GM10266 (cell line): Measurements from ENCODE around the gene MRPL32.

Experiments
- DNase-seq: peaks from one replicate; pipeline ENCODE4 v3.0.0; 2012; ENCODE audit errors: extremely low spot score
- TF ChIP-seq, protein P1 (sequence below): IDR thresholded peaks from 2 replicates; pipeline ENCODE4 v1.5.1; 2012; ENCODE audit warnings: mild to moderate bottlenecking, low read depth; ENCODE audit not compliant: control insufficient read depth, insufficient read depth; ENCODE audit errors: missing control alignments

Gene MRPL32

DNA sequence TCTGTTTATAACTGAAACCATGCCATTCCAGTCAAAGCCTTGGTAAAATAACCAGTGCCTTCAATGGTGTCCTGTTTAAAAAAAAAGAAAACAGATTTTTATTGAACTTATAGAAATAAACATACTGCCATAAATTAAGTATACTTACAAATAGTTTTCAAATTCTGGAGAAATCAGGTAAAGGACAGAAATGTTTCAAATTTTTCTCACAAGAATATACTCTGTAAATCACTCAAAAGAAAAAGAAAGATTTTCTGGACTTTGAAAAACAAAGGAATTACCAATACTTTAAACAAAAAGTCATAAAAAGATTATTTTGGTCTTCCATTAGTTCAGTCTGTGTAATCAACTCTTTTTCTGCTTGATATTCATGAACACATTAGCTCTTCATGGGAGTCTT, 23.9 kb downstream of the MRPL32 start:
- TF ChIP-seq, protein P1, sequence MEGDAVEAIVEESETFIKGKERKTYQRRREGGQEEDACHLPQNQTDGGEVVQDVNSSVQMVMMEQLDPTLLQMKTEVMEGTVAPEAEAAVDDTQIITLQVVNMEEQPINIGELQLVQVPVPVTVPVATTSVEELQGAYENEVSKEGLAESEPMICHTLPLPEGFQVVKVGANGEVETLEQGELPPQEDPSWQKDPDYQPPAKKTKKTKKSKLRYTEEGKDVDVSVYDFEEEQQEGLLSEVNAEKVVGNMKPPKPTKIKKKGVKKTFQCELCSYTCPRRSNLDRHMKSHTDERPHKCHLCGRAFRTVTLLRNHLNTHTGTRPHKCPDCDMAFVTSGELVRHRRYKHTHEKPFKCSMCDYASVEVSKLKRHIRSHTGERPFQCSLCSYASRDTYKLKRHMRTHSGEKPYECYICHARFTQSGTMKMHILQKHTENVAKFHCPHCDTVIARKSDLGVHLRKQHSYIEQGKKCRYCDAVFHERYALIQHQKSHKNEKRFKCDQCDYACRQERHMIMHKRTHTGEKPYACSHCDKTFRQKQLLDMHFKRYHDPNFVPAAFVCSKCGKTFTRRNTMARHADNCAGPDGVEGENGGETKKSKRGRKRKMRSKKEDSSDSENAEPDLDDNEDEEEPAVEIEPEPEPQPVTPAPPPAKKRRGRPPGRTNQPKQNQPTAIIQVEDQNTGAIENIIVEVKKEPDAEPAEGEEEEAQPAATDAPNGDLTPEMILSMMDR = no peak
- no peak for DNase-seq

DNA sequence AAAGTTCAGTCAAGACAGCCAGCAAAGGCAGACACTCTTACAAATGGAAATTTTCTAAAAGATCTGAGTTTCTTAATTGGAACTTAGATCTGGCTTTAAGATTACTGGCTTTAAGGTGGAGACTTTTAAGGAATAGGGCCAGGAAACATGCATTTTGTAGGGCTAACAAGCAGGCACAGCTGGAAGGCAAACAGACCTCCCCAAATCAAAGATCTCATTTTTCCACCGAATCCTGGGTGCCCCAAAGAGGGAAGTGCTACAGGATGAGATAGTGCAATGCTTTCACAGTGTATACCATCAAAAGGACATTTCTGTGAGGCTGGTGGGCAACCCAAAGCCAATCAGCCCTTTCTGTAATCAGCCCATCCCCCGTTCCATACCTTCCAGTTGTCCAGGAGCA, 27.4 kb downstream of the MRPL32 start:
- TF ChIP-seq, protein P1 = no peak
- no peak for DNase-seq

DNA sequence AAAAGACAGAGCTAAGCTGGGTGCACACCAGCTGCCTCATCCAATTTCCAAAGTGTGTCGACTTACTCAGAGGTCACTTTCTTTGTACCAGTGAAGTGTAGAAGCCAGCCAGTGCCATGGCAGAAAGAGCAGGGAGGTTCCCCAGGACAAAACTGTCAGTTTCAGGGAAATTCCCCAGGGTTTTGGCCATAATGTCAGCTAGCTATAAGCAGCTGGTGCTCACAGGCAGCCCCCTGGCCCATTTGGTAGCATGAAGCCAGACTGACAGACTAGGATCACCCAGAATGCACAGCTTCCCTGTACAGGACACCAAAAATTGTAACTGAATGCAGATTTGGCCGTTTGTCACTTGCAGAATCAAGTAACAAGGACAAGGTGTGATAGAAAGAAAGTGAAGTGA, 28.6 kb downstream of the MRPL32 start:
- TF ChIP-seq, protein P1 = no peak
- peak; percentile 20 for DNase-seq

DNA sequence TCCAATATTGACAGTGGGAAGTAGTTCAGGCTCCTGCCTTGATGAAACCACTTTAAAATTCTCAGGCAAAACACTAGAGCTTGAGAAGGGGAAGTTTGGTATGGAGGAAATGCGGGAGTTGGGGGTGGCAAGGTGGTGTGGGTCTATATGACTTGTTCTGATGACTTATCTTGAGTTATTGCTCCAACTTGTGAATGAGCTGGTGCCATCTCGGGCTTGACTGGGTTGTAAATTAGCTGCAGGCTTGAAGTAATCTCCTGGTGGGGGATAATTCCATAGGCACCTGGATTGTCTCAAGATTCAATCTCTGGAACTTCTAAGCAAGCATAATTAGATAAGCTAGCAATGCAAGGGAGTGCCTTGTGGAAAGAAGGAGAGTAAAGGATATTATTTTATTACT, 29.0 kb downstream of the MRPL32 start:
- no peak for DNase-seq
- TF ChIP-seq, protein P1 = no peak

DNA sequence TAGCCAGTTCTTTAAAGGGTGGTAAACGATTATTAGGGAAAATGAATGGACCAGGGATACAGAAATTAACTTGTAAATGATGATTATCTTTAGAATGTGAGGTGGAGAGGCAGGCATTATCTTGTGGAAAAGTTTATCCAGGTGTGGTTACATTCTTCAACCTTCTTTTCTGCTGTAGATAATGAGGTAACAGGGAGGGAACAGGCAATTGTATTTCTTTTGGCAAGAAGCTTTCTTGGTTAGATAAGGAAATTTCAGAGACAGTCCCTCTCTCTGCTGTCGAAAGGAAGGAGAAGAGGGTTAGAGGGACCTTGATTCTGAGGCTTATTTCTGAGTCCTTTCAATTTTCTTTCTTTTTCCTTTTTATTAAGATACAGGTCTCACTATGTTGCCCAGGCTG, 32.1 kb downstream of the MRPL32 start:
- TF ChIP-seq, protein P1 = no peak
- no peak for DNase-seq

DNA sequence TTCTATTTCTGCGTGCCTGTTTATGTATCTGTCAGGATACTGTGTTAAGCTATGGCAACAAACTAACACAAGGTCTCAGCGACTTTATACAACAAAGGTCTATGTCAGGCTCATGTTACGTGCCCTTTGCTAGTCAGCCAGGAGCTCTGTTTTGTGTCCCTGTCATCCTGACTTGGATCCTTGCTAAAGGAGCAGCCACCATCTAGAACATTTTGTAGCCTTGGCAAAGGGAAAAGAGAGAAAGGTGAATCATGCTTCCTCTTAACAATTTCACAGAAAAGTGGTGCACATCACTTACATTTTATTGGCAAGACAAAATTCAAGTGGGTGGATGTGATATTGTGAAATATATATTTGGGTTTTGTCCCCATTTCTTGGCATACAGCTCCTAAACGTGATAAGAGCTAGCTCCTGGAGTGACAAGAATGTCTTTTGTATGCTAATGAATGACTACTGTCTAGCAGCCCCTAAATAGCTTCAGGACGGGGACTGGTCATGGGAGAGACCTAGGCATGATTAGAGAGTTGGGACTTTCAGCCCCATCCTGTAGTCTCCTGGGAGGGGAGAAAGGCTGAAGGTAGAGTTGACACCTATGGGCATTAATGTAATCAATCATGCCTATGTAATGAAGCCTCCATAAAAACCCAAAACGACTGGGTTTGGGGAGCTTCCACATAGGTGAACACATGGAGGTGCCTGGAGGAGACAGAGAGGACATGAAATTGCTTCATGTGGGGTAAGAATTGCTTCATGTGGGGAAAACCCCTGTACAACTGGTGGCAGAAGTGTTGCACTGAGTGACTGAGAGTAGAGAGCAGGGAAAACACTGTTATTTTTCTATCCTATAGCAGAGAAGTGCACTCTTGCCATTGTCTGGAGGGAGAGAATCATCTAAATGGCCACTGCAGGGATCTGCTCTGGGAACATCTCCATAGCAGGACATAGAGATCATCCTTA, 33.0 kb downstream of the MRPL32 start:
- TF ChIP-seq, protein P1 = no peak
- peak; percentile 24 for DNase-seq

DNA sequence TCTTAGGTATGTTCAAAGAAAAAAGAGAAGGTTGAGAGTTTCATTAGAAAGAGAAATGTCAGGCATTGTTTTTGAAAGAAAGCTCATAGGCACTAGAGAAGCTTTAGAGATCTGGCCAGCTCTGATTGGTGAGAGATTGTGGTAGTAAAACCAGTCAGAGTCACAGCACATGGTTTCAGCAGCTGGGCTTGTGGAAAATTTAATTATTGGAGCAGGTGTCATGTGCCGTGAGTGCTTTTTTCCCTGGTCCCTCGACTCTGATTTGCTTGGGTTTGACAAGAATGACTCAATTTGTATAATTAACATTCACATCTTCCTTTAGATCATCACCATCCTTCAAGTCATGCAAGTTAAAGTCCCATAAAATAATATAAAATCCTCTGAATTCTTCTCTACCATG, 35.2 kb downstream of the MRPL32 start:
- no peak for DNase-seq
- TF ChIP-seq, protein P1 = no peak
